HAP-1 (cell line): Measurements from ENCODE around the gene FOSL2.

ENCODE experiments used
- DNase-seq, 2 experiments: peaks; one replicate each; pipeline ENCODE4 v3.0.0-alpha.2; 2016 to 2020; ENCODE audit warnings: low spot score in 2 of 2
- H3K27me3 ChIP-seq: fragments of 250-450 bp; sonication (Bioruptor Pico); 2 replicates; pipeline ENCODE4 v1.5.1; 2020; ENCODE audit warnings: low read depth, mild to moderate bottlenecking, moderate library complexity
- H3K36me3 ChIP-seq: fragments of 250-450 bp; sonication (Bioruptor Pico); replicated peaks from 2 replicates; pipeline ENCODE4 v1.5.1; 2020; ENCODE audit warnings: mild to moderate bottlenecking
- H3K4me1 ChIP-seq: fragments of 250-450 bp; sonication (Bioruptor Pico); 2 replicates; pipeline ENCODE4 v1.5.1; 2020; ENCODE audit warnings: mild to moderate bottlenecking
- H3K4me3 ChIP-seq: fragments of 250-450 bp; sonication (Bioruptor Pico); 2 replicates; pipeline ENCODE4 v1.5.1; 2020; ENCODE audit warnings: mild to moderate bottlenecking, moderate library complexity
- H3K9me3 ChIP-seq: fragments of 250-450 bp; sonication (Bioruptor Pico); 2 replicates; pipeline ENCODE4 v1.5.1; 2020; ENCODE audit warnings: mild to moderate bottlenecking, moderate library complexity
- in situ Hi-C: fragments of 300-500 bp; cut with MboI; formaldehyde crosslinking; loops from 3 replicates; pipeline ENCODE4 v1.14.3; 2020; ENCODE audit warnings: low sequenced_read_pairs, inconsistent platforms, mixed read lengths

The FOSL2 gene

GRCh38 chr2:28465148-28465885 is 72.7 kb downstream of the FOSL2 start:
- Histone ChIP-seq H3K36me3 (no peaks in the 10 kb centered on the region), H3K27me3 (no peaks in the 10 kb centered on the region), H3K9me3 (0 out of 2 replicates have a peak, but pooled peaks cover 2% of the 10 kb centered on the region), H3K4me1 (no peaks in the 10 kb centered on the region), H3K4me3 (no peak overlapping the region)
- no peak for DNase-seq
- in situ Hi-C loops: no loop called here
